NB4 (cell line): Measurements from ENCODE around the gene NPTX2.
A peak's percentile ranks its signal among the peaks of the same experiment; 100 is the strongest.

Experiments used
- DNase-seq: peaks from one replicate; pipeline ENCODE4 v3.0.0; 2010; ENCODE audit warnings: low read depth
- H3K4me3 ChIP-seq: one replicate; pipeline ENCODE4 v1.5.1; 2011; ENCODE audit warnings: mild to moderate bottlenecking, low read depth, low read length, moderate library complexity
- MYC ChIP-seq: IDR thresholded peaks from 2 replicates; pipeline ENCODE4 v1.6.1; 2011; ENCODE audit warnings: low read depth, low read length
- POLR2A ChIP-seq: IDR thresholded peaks from 2 replicates; pipeline ENCODE4 v1.6.1; 2011; ENCODE audit warnings: mild to moderate bottlenecking; ENCODE audit not compliant: insufficient read length; ENCODE audit errors: extremely low read depth
- TF ChIP-seq, protein P1 (sequence below): IDR thresholded peaks from one replicate; pipeline ENCODE4 v1.5.1; 2012; ENCODE audit warnings: low read depth, low read length
- TF ChIP-seq, protein P2 (sequence below): IDR thresholded peaks from 2 replicates; pipeline ENCODE4 v1.6.1; 2011; ENCODE audit warnings: low read depth, low read length

Gene NPTX2

DNA sequence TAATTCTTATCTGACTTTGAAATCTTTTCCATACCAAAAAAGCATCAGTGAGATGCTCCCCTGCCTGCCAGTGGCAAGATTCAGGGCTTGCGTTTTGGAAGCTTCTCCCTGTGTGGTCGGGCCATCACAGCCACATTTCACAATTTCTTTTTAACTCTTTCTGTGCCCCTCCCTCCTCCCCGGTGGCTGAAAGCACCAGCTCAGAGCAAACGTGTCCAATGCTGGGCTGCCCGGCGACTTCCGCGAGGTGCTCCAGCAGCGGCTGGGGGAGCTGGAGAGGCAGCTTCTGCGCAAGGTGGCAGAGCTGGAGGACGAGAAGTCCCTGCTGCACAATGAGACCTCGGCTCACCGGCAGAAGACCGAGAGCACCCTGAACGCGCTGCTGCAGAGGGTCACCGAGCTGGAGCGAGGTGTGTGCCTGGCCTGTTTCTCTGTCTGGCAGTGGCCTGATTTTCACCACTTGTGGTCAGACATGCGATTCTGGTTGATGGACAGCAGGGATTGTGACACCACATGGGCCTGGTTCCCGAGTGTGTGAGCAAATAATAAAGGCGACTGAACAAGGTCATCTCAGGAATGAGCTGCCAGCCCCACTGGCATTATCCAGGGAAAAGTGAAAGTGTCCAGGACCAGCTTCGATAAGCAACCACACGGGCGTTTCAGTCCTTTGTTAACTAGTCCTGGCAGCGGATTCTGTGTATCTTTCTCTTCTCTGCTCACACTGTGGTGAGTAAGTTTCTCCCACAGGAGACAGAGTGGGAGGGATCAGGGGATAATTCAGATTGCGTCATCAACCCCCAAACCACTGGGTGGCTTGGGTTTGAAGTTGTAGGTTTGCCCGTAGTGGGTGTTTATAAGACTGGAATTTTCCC lies 2.6 kb downstream of the NPTX2 start:
- no peak overlapping the region for H3K4me3 ChIP-seq
- DNase-seq, result peak; percentile 68

DNA sequence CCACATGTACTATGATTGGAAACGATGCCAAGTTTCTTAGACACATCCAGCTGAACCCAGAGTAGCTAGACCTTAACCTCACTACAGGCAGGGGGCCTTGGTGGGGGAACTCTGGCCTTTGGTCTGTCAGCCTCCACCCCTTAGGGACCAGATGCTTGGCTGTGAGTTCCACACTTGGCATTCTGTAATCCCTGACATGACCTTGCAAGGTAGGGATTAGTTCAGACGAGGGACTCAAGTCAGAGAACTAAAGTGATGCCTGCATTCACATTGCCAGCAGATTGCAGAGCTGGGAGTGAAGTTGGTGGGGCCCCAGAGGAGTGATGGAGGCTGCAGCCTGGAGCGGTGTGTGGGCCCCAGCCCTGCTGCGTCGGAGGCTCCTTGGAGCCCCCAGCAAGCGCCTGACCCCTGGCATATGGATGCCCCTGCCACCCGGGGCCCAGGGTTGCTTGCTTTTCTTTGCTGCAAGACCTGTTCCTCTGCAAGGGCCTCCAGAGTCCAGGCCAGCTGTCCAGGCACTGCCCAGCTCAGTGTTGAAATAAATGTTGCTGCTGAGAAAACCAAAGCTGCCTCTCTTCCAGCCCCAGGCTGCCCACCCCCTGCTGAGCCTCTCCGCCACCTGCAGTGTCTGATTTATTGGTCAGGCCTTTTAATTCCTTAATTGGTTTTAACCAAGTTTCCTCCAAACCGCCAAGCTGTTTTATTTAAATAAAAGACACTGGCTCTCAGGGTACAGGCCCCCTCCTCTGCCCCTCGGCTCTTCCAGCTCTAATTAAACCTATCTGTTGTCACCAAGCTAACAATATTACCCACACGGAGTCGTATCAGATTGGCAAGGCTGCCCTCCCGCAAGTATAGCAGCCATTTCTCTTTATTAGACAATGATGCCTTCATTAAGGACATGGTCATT lies 4.7 kb downstream of the NPTX2 start:
- H3K4me3 ChIP-seq, result no peak overlapping the region
- no peak for DNase-seq
- TF ChIP-seq MYC (no peak), POLR2A (no peak)
- TF ChIP-seq, protein P1, sequence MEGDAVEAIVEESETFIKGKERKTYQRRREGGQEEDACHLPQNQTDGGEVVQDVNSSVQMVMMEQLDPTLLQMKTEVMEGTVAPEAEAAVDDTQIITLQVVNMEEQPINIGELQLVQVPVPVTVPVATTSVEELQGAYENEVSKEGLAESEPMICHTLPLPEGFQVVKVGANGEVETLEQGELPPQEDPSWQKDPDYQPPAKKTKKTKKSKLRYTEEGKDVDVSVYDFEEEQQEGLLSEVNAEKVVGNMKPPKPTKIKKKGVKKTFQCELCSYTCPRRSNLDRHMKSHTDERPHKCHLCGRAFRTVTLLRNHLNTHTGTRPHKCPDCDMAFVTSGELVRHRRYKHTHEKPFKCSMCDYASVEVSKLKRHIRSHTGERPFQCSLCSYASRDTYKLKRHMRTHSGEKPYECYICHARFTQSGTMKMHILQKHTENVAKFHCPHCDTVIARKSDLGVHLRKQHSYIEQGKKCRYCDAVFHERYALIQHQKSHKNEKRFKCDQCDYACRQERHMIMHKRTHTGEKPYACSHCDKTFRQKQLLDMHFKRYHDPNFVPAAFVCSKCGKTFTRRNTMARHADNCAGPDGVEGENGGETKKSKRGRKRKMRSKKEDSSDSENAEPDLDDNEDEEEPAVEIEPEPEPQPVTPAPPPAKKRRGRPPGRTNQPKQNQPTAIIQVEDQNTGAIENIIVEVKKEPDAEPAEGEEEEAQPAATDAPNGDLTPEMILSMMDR, result no peak
- TF ChIP-seq, protein P2, sequence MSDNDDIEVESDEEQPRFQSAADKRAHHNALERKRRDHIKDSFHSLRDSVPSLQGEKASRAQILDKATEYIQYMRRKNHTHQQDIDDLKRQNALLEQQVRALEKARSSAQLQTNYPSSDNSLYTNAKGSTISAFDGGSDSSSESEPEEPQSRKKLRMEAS, result no peak

More for the DNA sequence above, 2.6 kb downstream of the NPTX2 start:
- TF ChIP-seq MYC, result no peak
- TF ChIP-seq, protein P1, result no peak

DNA sequence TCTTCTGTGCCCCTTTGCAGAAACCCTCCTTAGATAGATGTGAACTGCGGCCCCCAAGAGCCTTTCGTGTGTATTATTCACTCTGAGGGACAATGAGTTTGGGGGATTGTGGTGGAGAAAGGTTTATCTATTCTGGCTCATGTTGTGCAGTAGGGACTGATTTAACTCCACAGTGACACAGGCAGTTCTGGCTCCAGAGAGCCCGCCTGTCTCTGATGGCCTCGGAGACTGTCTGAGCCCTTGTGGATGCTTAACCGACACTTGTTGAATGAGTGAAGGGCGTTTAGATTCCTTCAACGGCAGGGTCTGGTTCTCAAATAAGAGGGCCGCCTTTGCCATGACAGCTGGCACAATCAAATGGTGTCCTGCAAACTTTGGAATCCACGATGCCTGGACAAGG lies 5.8 kb downstream of the NPTX2 start:
- no peak for DNase-seq
- TF ChIP-seq POLR2A (no peak), MYC (no peak)
- TF ChIP-seq, protein P2, result no peak
- TF ChIP-seq, protein P1, result no peak
- H3K4me3 ChIP-seq, result no peak overlapping the region

DNA sequence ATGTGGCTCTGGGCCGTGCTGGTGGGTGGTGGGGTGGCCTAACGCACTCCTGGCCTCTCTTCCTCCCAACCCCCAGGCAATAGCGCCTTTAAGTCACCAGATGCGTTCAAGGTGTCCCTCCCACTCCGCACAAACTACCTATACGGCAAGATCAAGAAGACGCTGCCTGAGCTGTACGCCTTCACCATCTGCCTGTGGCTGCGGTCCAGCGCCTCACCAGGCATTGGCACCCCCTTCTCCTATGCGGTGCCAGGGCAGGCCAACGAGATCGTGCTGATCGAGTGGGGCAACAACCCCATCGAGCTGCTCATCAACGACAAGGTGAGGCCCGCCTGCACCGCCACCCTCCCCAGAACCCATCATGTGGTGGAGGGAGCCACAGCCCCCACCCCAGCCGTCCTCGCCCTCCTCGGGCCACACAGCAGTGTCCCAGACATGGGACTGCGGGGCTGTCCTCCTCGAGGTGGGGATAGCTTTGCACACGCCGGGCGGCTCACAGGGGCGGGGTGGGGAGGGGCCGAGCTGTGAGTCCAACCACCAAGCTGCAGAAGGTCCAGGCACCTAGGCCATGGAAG lies 7.8 kb downstream of the NPTX2 start:
- TF ChIP-seq MYC, result no peak
- TF ChIP-seq, protein P1, result no peak
- TF ChIP-seq, protein P2, result no peak
- TF ChIP-seq POLR2A, result no peak
- no peak for DNase-seq
- no peak overlapping the region for H3K4me3 ChIP-seq

DNA sequence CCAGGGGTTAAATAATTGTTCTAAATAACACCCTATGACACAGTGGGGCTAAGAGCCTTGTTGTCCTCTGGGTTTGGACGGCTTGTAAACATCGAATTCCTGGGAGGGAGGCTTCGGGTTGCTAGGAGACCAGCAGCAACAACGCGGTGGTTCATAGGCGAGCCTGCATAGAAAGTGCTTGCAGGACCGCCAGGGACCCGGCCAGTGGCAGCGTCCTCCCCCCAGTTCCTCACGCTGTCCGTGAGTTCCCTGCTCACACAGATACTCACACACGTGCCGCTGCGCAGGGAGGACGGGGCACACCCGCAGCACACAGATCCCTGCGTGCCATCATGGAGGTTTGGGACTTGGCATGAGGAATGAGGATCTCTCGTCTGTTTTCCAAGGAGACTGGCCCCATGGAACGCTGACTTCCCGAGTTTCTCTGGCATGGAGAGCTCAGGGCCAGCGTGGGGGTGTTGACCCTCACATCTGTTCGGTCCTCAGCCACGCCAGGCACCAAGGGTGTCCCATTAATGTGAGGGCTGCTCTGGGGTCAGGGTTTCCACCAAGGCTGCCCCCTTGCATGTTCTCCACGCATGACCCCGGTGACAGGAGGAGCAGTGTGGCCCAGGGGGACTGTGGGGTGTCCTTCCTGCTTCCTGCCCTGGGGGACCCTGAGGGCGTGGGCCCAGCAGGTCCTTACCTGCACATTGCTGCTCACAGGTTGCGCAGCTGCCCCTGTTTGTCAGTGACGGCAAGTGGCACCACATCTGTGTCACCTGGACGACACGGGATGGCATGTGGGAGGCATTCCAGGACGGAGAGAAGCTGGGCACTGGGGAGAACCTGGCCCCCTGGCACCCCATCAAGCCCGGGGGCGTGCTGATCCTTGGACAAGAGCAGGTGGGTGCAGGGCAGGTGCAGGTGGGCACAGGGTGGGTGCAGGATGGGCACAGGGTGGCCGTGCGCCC lies 9.7 kb downstream of the NPTX2 start:
- no peak for DNase-seq
- TF ChIP-seq MYC (no peak), POLR2A (no peak)
- TF ChIP-seq, protein P1, result no peak
- TF ChIP-seq, protein P2, result no peak

More for the DNA sequence above, 9.7 kb downstream of the NPTX2 start:
- no peak overlapping the region for H3K4me3 ChIP-seq
